ENCODE results near the gene DMD.

Gene DMD

GRCh38 chrX:31349515-31349914 lies 1861.8 kb downstream of the DMD start:
- DNase-seq (ENCODE audit: low spot score) = no peak

DNA sequence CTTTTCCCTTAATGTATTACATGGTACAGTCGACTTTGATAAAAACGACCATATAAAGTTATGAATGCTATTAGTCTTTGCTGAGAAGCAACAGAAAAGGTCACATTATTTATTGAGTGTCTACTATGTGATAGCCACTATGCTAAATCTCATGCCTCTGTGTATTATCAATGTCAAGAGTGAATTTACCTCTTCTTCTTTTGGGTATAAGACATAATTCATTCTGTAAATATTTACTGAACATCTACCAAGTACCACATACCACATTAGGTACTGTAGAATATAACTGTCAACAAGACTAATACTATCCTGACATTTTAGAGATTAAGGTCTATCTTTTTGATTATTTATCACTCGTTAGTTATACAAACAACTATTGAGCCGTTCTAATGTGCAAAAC lies 1870.8 kb downstream of the DMD start:
- no peak for DNase-seq (ENCODE audit: low spot score)

- DNase-seq (ENCODE audit: low spot score) = no peak
Measured at GRCh38 chrX:31338991-31339350, 1872.4 kb downstream of the DMD start.

DNA sequence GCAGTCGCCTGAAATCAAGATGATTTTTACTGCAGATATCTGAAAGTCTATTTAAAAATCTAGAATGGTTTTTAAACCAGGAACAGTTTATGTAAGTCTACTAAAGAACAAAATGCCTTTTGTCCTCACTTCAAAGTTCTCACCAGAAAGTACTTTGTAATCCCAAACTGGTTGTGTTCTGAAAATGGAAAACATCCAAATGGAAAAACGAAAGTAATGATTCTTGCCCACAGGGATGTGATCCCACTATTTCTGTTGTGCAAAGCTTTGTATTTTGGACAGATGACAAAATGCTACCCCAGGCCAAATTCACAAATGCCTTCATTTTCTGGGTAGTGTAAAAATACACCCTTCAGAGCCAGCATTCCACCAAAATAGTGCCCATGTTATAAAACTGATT lies 1874.0 kb downstream of the DMD start:
- DNase-seq (ENCODE audit: low spot score) = no peak

GRCh38 chrX:31336419-31336818 lies 1874.9 kb downstream of the DMD start:
- DNase-seq (ENCODE audit: low spot score) = no peak

GRCh38 chrX:31334997-31335396 lies 1876.4 kb downstream of the DMD start:
- DNase-seq (ENCODE audit: low spot score) = no peak

DNA sequence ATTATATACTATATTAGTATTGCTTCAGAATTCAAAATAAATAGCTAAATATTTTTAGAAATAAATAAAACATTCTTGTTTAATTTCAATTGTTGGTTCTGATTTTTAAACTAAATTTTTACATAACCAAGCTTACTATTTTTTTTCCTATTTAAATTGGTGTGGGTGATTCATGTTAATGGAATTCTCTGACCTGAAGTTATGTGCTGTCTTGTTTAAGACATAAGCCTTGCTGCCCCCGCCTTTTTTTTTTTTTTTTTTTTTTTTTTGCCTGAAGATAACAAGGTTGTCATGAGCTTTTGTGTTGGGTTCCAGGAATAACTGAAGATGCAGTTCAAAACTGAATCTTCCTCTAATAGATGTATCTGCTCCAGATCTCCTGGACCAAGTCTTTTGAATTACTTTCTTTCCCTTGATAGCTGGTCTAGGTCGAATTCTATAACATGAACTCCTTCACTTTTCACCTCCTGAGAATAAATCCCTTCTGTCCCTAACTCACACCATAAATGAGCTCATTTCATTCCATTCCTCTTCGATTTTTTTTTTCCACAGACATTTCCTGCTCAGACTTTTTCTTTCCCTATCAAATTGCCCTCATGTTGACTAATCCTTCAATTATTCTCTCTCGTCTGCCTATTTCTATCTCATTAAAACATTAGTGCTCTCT lies 1878.1 kb downstream of the DMD start:
- DNase-seq (ENCODE audit: low spot score) = peak; percentile 19

- DNase-seq (ENCODE audit: low spot score) = no peak
Measured at GRCh38 chrX:31331928-31332327, 1879.4 kb downstream of the DMD start.

DNA sequence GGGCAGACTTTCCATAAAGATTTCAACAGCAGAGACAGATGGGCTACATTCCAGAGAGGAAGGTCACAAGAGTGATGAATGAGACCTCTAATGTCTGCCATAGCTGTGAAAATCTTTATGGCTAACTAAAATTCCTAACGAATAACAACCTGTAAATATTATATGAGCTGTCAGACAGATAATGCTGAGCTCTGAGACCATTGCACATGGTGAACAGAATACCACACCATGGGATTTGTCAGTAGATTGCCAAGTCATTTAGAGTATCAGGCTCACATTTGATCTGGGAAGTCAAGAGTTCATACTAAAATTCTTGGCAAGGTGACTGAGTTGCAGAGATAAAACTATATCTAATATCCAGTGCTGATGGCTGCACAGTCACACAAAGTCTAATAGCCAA lies 1880.3 kb downstream of the DMD start:
- DNase-seq (ENCODE audit: low spot score) = no peak

GRCh38 chrX:31329298-31329697 lies 1882.1 kb downstream of the DMD start:
- DNase-seq (ENCODE audit: low spot score) = no peak

GRCh38 chrX:31323658-31324057 lies 1887.7 kb downstream of the DMD start:
- DNase-seq (ENCODE audit: low spot score) = no peak

DNA sequence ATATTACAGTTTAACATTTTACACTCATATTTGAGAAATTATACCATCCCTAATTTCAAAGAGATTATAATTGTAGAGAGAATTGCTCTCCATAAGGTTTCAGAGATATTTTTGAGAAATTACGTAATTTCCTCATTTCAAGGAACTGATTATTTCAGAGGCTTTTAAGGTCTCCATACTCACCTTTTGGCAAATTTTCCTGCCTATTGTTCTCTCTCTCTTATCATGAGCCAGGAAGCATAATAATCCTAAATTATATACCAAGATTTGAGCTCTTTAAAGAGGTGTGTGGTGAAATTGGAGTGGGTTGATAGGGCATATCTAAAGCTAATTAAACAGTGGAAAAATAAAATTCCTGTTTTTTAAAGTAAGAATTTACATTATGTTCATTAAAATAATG lies 1890.6 kb downstream of the DMD start:
- no peak for DNase-seq (ENCODE audit: low spot score)

DNA sequence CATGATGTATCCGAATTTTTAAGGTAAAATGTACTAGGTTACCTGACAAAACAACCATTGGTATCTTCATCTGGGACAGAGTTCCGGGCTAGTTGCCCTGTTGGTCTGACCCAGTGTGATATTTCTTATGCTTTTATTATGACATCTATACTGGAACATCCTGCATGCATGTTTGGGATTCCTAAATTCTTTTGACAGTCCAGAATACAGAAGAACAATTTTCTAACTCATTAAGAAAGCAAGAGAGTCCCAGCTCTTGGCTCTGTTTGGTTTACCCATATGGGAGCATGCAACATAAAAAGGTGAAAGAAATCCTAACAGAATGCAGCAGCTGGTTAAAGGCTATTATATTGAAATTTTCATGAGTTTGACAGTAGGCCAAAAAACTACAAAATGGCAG lies 1891.8 kb downstream of the DMD start:
- no peak for DNase-seq (ENCODE audit: low spot score)

DNA sequence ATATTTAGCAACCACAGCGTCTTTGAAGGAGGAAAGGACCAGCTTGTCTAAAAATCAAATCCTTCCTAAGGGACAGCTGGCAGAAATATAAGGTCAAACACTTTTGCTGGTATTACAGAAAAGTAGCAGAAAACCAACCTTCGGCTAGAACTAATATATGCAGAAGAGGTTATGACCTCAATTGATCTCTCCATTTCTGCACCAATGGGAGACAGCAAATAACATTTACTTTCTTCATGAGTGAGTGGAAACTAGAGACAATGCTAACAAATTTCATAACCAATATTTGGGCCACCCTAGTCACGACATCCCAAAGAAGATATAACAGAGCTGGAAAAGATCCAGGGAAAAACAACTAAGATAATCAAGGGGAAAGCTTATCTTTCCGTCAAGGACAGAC lies 1892.5 kb downstream of the DMD start:
- no peak for DNase-seq (ENCODE audit: low spot score)

DNA sequence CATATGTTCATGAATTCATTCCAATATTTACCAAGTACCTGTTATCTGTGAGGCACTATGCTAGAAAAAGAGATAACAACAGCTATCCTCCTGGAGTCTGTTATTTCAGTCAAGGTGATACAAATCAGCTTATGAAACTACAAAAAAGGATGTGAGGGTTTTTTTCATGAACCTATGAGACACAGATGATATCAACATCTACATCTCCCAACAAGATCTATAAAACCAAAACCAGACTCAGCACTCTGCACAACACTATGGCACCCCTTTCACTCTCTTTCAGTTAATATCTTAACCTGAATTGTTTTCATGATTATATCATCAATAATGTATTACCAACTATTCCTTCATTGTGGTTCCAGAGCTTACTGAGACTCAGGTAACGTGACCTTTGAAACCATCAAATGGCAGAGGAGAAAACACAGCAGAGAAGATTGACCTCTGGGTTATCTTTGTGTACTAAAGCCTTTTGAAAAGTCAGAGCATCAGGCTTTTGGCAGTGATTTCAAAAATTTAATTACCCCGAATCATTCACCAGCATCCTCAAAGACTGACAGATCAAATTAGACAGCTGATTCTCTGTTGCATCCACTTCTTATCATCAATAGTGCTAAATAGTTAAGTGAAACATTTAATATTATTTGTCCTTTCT lies 1894.9 kb downstream of the DMD start:
- no peak for DNase-seq (ENCODE audit: low spot score)

DNA sequence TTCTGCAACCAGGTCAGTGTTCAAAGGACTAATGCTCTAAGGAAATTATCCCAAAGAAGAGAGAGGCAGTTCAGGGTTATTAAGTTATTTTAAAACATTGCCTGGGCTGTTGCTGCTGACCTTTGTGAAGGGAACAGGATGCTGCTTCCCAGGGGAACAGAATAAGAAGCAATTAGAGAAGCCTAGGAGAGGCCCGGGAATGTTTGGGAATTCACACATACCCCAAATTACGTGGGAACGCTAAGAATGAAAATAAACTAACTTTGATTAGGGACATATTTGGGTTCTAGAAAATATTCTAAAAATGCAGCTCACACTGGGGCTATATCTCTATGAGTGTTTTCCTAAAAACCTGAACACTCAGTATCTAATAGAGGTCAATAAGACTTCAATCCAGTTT lies 1896.4 kb downstream of the DMD start:
- DNase-seq (ENCODE audit: low spot score) = no peak

DNA sequence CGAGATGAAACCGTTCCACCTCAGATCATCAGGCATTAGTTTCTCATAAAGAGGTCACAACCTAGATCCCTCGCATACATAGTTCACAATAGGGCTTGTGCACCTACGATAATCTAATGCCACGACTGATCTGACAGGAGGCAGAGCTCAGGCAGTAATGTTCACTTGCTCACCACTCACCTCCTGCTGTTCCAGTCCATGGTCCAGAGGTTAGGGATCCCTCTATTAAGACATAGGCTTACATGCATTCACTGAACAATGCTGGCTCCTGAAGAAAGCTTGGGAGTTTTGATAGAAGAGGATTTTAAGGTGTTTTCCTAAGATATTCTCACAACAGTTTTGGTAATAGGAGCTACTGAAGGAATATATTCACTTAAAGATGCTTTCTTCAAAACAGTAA lies 1903.4 kb downstream of the DMD start:
- DNase-seq (ENCODE audit: low spot score) = no peak

DNA sequence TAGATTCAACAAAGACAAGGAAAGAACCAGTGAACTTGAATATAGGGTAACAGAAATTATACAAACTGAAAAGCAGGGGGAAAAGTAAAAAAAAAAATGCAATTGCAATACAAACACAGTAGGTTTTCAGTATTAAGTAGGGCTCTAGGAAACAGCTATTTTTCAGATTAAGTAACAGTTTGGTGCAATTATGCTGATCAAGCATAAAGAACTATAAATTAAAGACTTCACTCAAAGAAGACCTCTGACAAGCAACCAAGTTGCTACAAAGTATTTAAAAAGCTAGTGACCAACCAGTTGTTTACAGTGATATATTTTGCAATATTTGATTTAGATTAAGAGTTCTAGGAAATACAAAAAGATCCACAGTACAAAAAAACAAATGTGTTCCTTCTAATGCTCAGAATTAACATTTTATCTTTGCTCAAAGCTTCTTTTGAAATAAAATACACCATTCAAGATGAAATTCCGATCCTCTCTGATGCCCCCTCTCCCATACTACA lies 1908.7 kb downstream of the DMD start:
- no peak for DNase-seq (ENCODE audit: low spot score)

DNA sequence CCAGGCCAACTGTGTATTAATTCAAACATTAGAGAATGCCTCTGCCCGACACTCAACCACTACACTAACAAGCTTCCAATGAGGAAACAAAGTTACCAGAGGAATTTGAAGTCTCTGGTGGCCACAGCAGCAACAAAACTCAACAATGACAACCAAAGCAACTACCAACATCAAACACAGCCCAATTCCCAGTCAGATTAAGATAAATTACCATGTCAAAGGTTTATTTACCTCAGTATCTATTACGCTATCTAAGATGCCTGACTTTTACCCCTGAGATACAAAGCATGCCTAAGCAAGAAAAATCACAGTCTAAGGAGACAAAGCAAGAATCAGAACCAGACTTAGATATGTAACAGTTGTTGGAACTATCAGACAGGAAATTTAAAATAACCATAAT lies 1909.4 kb downstream of the DMD start:
- no peak for DNase-seq (ENCODE audit: low spot score)

DNA sequence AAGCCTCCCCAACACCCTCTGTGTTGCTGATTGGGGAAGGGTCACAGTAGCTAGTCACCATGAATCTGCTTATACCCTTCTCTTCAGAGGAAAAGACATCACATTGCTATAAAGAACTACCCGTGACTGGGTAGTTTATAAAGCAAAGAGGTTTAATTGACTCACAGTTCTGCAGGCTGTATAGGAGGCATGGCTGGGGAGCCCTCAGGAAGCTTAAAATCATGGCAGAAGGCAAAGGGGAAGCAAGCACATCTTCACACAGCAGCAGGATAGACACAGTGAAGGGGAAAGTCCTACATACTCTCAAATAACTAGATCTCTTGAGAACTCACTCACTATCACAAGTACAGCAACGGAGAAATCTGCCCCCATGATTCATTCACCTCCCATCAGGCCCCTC lies 1910.1 kb downstream of the DMD start:
- DNase-seq (ENCODE audit: low spot score) = no peak

GRCh38 chrX:31298916-31299315 lies 1912.4 kb downstream of the DMD start:
- DNase-seq (ENCODE audit: low spot score) = no peak

DNA sequence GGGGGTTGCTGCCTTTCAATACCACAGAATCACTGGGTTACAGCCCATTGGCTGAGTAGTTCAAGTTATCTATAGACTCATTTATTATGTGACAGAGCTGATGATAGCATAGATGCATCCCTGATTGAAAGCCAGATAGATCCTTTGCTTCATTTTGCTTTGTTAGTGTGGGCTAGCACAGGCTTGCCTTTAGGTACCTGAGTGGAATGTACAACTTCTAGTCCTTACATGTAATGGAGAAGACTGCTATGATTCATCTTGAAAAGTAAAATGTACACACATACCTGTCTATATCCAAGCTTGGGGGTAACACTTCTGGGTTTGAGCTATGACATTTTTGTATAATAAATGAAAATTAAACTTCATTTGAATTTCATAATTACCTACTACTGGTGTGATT lies 1913.5 kb downstream of the DMD start:
- DNase-seq (ENCODE audit: low spot score) = no peak

- no peak for DNase-seq (ENCODE audit: low spot score)
Measured at GRCh38 chrX:31294475-31294874, 1916.9 kb downstream of the DMD start.

GRCh38 chrX:31293409-31293808 lies 1917.9 kb downstream of the DMD start:
- no peak for DNase-seq (ENCODE audit: low spot score)
